NT2/D1 (cell line): ENCODE measurements around the gene FMO1.

Experiments used
- SUZ12 ChIP-seq: IDR thresholded peaks from 2 replicates; pipeline ENCODE4 v1.6.1; 2011; ENCODE audit not compliant: insufficient read length, insufficient read depth; ENCODE audit errors: extremely low read depth
- YY1 ChIP-seq: IDR thresholded peaks from 2 replicates; pipeline ENCODE4 v1.6.1; 2011; ENCODE audit not compliant: insufficient read length, insufficient read depth
- ZNF274 ChIP-seq: IDR thresholded peaks from 2 replicates; pipeline ENCODE4 v1.6.1; 2011; ENCODE audit warnings: mild to moderate bottlenecking, low read depth, low read length

- TF ChIP-seq YY1: no peak
- TF ChIP-seq ZNF274: no peak
- no peak for TF ChIP-seq SUZ12
Measured at GRCh38 chr1:171248841-171249240, 547 bp downstream of the FMO1 start.
